SK-N-SH treated with all-trans-retinoic acid at 6 μM for 48 hours (cell line): ENCODE measurements around the gene SIM2.

Experiments
- ATAC-seq: fragments of 200-7000 bp; cut with Tn5 transposase; 3 replicates; pipeline ENCODE4 v1.9.1; 2020; ENCODE audit warnings: mild to moderate bottlenecking, moderate library complexity
- ARNTL ChIP-seq: fragments of 450-650 bp; formaldehyde crosslinking; IDR thresholded peaks from 2 replicates; pipeline ENCODE4 v1.5.0; 2020; ENCODE audit warnings: low read depth, mild to moderate bottlenecking, moderate library complexity, borderline replicate concordance
- CREB5 ChIP-seq: fragments of 250-450 bp; sonication (Bioruptor Pico); IDR thresholded peaks from 2 replicates; pipeline ENCODE4 v1.5.1; 2020; ENCODE audit warnings: low read depth, mild to moderate bottlenecking, moderate library complexity
- CSDC2 ChIP-seq: fragments of 250-450 bp; sonication (Bioruptor Pico); IDR thresholded peaks from 2 replicates; pipeline ENCODE4 v1.5.0; 2020; ENCODE audit warnings: mild to moderate bottlenecking, moderate library complexity
- CSRNP3 ChIP-seq: fragments of 250-450 bp; sonication (Bioruptor Pico); IDR thresholded peaks from 2 replicates; pipeline ENCODE4 v1.5.1; 2021; ENCODE audit warnings: mild to moderate bottlenecking, moderate library complexity
- ESRRG ChIP-seq: fragments of 250-450 bp; sonication (Bioruptor Pico); IDR thresholded peaks from 2 replicates; pipeline ENCODE4 v1.6.1; 2021; ENCODE audit warnings: mild to moderate bottlenecking
- GLIS3 ChIP-seq: fragments of 250-450 bp; sonication (Bioruptor Pico); IDR thresholded peaks from 2 replicates; pipeline ENCODE4 v1.5.0; 2020; ENCODE audit warnings: mild to moderate bottlenecking, moderate library complexity
- ISL1 ChIP-seq: fragments of 250-450 bp; sonication (Bioruptor Pico); IDR thresholded peaks from 2 replicates; pipeline ENCODE4 v2.1.2; 2022; ENCODE audit warnings: mild to moderate bottlenecking, moderate library complexity
- OSR1 ChIP-seq: fragments of 250-450 bp; sonication (Bioruptor Pico); IDR thresholded peaks from 2 replicates; pipeline ENCODE4 v1.8.0; 2022; ENCODE audit warnings: moderate library complexity, mild to moderate bottlenecking, inconsistent platforms
- POU6F1 ChIP-seq: fragments of 250-450 bp; sonication (Bioruptor Pico); IDR thresholded peaks from 2 replicates; pipeline ENCODE4 v1.8.0; 2021; ENCODE audit warnings: low read depth, mild to moderate bottlenecking, moderate library complexity, borderline replicate concordance
- RARB ChIP-seq: fragments of 250-450 bp; sonication (Bioruptor Pico); IDR thresholded peaks from 2 replicates; pipeline ENCODE4 v1.8.0; 2021; ENCODE audit warnings: mild to moderate bottlenecking, moderate library complexity
- TCF4 ChIP-seq: fragments of 250-450 bp; sonication (Bioruptor Pico); IDR thresholded peaks from 2 replicates; pipeline ENCODE4 v1.8.0; 2021; ENCODE audit warnings: mild to moderate bottlenecking, moderate library complexity, borderline replicate concordance
- TOX ChIP-seq: fragments of 250-450 bp; sonication (Bioruptor Pico); IDR thresholded peaks from 2 replicates; pipeline ENCODE4 v1.8.0; 2021; ENCODE audit warnings: mild to moderate bottlenecking, moderate library complexity, borderline replicate concordance
- TSHZ2 ChIP-seq: fragments of 250-450 bp; sonication (Bioruptor Pico); IDR thresholded peaks from 2 replicates; pipeline ENCODE4 v1.5.0; 2020; ENCODE audit warnings: mild to moderate bottlenecking, moderate library complexity
- ZFP3 ChIP-seq: fragments of 250-450 bp; sonication (Bioruptor Pico); IDR thresholded peaks from 2 replicates; pipeline ENCODE4 v1.5.0; 2020; ENCODE audit warnings: mild to moderate bottlenecking, moderate library complexity
- ZFP30 ChIP-seq: fragments of 450-650 bp; formaldehyde crosslinking; IDR thresholded peaks from 2 replicates; pipeline ENCODE4 v1.5.0; 2022; ENCODE audit warnings: mild to moderate bottlenecking, moderate library complexity
- ZNF70 ChIP-seq: fragments of 450-650 bp; formaldehyde crosslinking; IDR thresholded peaks from 2 replicates; pipeline ENCODE4 v1.5.0; 2020; ENCODE audit warnings: mild to moderate bottlenecking, moderate library complexity
- TF ChIP-seq, protein P1 (sequence below): fragments of 250-450 bp; sonication (Bioruptor Pico); IDR thresholded peaks from 2 replicates; pipeline ENCODE4 v1.8.0; 2020; ENCODE audit warnings: mild to moderate bottlenecking, moderate library complexity, borderline replicate concordance

SIM2 gene

DNA sequence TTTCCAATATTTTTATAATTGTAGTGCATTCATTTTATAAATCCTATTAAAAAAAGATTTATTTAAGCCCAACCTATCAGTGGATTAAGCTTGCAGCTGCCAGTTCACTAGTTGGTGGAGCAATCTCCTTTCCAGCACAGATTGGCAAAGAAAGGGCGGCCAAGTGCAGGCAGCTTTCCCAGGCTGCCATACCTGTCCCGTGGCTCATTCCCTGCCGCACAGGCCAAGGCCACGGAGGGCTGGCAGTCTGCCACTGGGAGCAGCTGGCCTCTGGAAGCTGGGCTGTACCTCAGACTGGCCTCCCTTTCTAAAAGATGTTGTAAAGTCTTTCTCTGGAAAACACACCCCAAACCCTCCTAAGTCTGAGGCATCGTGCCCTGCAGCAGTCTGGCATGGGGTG is 74.2 kb downstream of the SIM2 start:
- peak; percentile 93 for ATAC-seq
- no peak for TF ChIP-seq ZNF70 (CRISPR knock-in tag)
- no peak for TF ChIP-seq ARNTL
- no peak for TF ChIP-seq TOX (CRISPR knock-in tag)
- no peak for TF ChIP-seq ISL1 (CRISPR knock-in tag)
- no peak for TF ChIP-seq ZFP3 (CRISPR knock-in tag)
- TF ChIP-seq, protein P1, sequence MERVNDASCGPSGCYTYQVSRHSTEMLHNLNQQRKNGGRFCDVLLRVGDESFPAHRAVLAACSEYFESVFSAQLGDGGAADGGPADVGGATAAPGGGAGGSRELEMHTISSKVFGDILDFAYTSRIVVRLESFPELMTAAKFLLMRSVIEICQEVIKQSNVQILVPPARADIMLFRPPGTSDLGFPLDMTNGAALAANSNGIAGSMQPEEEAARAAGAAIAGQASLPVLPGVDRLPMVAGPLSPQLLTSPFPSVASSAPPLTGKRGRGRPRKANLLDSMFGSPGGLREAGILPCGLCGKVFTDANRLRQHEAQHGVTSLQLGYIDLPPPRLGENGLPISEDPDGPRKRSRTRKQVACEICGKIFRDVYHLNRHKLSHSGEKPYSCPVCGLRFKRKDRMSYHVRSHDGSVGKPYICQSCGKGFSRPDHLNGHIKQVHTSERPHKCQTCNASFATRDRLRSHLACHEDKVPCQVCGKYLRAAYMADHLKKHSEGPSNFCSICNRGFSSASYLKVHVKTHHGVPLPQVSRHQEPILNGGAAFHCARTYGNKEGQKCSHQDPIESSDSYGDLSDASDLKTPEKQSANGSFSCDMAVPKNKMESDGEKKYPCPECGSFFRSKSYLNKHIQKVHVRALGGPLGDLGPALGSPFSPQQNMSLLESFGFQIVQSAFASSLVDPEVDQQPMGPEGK = no peak
- no peak for TF ChIP-seq CSDC2 (CRISPR knock-in tag)

- TF ChIP-seq POU6F1 (CRISPR knock-in tag) (no peak), GLIS3 (CRISPR knock-in tag) (no peak), CSDC2 (CRISPR knock-in tag) (no peak), RARB (CRISPR knock-in tag) (no peak), CREB5 (CRISPR knock-in tag) (no peak), ISL1 (CRISPR knock-in tag) (no peak), ESRRG (CRISPR knock-in tag) (no peak), ZFP3 (CRISPR knock-in tag) (no peak), CSRNP3 (CRISPR knock-in tag) (no peak), TCF4 (CRISPR knock-in tag) (no peak), ARNTL (no peak), TSHZ2 (CRISPR knock-in tag) (no peak), OSR1 (no peak), ZFP30 (CRISPR knock-in tag) (no peak)
- TF ChIP-seq, protein P1 = no peak
Observed at GRCh38 chr21:36773995-36774394, 75.1 kb downstream of the SIM2 start.

DNA sequence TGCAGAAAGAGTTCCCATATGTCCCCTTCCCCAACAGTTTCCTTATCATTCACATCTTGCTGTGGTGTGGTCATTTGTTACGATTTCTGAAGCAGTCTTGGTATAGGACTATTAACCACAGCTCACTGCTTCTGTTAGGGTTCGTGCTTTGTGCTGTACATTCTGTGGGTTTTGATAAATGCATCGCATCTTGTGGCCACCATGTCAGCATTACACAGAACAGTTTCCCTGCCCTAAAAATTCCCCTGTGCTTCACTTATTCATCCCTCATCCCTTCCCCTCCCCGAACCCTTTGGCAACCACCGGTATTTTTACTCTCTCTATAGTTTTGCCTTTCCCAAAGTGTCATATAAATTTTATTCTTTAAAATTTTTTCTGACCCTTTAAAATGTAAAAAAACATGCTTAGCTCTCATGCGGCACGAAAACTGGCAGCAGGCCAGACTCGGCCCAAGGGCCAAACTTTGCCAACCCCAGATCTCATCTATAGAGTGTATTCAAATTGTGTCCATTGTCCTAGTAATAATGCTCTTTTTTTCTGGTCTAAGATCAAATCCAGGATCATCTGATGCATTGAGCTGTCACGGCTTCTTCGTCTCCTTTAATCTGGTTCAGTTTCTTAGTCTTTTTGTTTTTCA is 78.2 kb downstream of the SIM2 start:
- TF ChIP-seq ZNF70 (CRISPR knock-in tag) = no peak
- no peak for TF ChIP-seq ZFP3 (CRISPR knock-in tag)

More at GRCh38 chr21:36773995-36774394, 75.1 kb downstream of the SIM2 start:
- no peak for ATAC-seq

More for the DNA sequence above, 78.2 kb downstream of the SIM2 start:
- ATAC-seq = no peak
